NCI-H1048 (cell line): ENCODE data around the gene G6PC2.
"Not testable (repeated sequence)": the region's sequence is repeated elsewhere in the genome, so short reads cannot be mapped to it uniquely, and the experiment has no call there.

Experiments used
- DNase-seq: peaks from one replicate; lab custom pipeline; 2025; lab: John Stamatoyannopoulos, UW

Gene G6PC2

DNA sequence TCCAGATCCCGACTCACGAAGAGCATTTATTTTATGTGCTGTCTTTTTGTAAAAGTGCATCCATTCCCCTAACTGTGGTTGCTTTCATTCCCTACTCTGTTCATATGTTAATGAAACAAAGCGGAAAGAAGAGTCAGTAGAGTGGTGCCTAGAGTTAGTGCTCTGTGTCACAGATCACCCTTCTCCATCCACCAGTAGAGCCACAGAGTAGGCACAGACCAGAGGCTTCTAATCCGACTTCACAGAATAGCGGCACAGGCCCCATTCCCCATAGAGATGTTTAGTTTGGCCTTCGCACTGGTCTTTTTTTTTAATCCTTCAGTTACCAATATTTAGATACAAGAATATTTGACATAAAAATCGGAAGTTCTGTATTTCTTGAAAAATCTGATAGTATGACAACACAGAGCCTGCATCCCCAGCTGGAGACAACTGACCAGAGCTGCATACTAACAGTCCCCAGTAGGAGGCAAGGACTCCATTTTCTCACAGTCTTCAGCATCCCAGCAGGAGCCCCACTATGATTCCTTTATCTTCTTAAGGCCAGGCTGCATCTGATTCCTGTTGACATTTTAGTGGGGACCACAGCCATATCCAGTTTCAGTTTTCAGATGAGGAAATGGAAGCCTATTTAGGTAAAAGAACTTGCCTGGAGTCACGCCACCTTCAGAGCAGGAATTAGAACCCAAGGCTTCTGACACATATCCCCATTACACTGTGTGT lies 7.0 kb downstream of the G6PC2 start:
- no peak for DNase-seq

DNA sequence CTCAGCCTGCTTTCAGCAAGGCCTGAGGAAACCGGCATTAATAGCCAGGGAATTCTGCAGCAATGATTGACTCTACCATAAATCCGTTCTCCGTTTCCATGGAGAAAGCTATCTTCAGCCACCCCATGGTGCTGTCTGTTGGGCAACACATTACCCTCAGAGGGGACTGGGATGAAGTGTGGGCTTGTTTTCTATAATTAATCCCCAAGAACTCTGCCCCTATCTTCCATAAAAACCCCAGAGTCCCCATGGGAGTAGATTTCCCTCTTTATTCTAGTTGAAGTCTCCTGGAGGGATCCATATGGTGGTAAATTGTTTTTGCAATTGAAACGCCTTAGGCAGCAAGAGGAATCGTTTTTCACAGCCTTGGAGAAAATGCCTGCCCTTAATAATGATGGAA lies 9.2 kb downstream of the G6PC2 start:
- no peak for DNase-seq

DNA sequence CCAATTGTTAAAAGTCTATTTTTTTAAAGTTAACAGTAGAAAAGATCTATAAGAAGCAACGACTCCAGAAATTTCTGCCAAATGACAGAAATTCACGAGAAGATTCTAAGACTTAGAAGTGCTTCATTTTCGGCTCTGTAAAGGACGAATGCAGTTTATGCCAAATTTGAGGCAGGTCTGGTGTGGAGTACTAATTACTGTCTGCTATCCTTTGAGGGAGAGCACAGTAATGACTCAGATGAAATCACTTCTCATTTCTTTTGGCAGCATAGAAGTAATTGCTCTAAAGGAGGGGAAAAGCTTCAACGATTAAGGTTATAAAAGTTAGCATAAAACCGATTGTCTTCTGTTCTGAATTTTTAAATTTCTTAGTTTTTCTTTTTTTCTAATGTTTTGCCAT lies 11.4 kb downstream of the G6PC2 start:
- no peak for DNase-seq

DNA sequence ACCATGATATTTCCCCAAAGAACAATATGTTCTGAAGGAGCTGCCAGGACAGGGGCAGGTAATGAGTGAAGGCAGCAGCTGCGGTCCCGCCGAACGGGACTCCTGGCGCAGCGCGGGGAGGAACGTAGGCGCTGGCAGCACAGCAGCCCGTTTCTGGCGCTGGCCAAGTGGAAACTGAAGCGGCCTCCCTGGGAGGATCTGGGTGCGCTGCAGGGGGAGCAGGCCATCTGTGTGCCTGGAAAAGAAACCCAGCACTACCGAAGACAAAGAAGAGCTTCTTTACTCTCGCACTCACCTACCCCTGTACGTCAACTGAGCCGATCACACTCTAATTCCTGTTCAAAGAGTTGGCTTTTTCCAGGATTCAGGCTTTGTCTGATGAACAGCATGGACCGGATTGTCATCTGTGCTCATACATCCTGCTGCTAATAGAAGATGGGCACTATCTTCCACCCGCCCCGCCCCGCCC lies 11.8 kb downstream of the G6PC2 start:
- DNase-seq = no peak

DNA sequence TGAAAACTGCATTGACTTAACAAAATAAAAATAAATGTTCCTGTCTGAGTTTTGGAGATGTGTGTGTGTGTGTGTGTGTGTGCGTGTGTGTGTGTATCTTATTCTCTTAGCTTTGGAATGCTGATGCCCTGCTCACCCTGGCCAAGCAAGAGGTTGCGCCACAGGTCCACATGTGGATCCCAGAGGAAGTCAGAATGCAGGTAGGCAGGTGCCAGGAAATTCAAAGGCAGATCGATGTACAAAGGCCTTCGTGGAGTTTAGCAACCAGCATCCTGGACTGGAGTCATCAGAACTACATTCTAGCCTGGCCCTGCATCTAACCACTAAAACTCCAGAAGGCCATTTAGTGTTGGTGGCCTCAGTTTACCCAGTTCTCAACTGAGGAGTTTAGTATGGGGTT lies 12.4 kb downstream of the G6PC2 start:
- DNase-seq = no peak

DNA sequence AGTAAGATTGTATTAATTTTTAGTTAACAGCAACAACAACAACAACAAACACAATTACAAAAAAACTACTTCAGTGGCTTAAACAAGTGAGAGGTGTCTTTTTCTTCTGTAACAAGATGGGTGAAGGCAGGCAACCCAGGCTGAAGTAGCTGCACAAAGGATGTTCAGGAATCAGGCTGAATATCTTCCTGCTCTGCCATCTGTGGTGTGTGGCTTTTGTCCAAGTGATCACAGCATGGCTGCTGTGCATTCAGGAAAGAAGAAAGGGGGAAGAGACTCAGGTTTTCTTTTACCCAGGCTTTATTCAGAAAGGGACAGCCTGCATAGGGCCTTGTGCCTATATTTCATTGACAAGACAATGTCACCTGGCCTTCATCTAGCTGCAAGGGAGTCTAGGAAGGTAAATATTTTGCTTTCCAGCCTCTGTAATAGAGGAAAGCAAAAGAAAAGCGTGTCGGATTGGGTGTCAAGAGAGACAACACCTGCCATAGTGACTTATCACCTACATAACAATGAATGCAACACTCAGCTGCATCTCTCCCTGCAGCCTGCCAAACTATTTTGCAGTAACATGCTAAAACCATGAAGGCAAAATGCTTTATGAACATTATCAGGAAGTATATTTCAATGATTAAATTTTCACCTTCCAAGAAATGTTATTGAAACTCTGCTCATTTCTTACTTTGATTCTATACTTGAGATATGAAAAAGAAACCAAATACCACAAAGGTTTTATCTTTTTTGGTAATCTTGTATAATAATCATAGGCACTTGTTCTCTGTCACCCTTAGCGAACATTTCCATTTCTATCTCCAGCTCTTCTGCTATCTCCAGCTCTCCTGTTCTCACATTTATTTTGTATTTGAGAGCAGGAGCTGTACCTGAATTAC lies 14.6 kb downstream of the G6PC2 start:
- DNase-seq = no peak

DNA sequence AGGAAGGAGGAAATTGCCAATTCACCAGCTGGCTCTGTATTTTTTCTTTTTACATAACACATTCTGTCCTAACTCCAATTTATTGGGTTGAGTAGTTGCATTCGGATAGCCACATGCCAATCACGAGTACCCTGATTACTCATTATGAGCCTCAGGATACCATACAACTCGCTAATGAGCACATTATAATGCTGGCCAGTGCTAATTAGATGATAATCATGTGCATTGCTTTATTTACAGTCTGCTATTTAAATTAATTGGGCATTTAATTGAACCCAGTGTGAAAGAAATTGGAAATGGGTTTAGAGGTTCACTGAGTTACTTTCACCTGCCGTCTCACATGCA lies 15.2 kb downstream of the G6PC2 start:
- no peak for DNase-seq

DNA sequence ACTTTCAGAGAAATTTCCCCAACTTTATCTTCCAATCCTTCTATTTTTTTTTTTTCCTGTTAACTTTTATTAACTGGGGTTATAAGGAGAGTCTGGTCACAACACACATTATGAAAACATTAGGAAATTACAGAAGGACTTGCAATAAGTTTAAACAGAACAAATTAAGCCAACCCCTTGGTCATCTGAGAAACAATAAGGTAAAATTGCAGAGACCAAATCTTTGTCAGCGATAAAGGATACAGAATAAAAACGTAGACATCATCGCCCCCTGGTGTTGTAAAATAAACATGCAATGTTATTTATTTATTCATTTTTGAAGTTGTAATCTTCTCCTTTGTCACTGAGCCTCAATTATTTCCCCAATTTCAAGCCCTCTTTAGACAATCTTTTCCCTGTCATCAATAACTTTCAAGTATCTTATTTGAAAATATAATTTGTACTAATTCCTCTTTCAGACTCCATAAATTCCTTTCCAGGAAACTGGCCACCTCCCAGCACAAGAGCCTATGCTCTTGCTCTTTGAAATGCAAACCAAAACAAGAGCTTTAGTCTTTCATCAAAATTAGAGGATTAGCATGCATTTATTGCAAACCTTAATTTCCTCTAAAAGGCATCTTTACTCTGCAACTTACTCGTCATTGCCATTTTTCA lies 19.5 kb downstream of the G6PC2 start:
- no peak for DNase-seq

DNA sequence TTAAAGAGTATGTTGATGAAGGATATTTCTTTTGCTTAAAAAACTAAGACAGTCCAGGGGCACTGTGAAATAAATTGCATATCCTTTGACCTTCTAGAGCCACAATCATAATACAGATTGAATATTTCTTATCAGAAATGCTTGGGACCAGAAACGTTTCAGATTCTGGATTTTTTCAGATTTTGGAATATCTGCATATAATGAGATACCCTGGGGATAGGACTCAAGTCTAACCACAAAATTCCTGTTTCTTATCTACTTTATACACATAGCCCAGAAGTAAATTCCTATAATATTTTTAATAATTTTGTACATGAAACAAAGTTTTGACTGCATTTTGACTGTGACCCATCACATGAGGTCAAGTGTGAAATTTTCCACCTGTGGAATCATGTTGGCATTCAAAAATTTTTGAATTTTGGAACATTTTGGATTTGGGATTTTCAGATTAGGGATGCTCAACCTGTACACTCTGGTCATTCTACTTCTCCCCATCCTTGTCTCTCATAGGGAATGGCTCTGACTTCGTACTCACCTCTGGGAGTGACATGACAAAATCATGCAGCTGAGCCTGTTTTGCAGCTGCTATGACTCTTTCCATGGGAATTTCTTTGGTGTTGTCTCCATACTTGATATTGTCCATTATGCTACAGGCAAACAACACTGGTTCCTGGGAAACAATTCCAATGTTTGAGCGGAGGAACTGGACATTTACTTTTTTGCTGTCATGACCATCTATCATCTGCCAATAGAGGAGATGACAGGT lies 25.7 kb downstream of the G6PC2 start:
- no peak for DNase-seq

DNA sequence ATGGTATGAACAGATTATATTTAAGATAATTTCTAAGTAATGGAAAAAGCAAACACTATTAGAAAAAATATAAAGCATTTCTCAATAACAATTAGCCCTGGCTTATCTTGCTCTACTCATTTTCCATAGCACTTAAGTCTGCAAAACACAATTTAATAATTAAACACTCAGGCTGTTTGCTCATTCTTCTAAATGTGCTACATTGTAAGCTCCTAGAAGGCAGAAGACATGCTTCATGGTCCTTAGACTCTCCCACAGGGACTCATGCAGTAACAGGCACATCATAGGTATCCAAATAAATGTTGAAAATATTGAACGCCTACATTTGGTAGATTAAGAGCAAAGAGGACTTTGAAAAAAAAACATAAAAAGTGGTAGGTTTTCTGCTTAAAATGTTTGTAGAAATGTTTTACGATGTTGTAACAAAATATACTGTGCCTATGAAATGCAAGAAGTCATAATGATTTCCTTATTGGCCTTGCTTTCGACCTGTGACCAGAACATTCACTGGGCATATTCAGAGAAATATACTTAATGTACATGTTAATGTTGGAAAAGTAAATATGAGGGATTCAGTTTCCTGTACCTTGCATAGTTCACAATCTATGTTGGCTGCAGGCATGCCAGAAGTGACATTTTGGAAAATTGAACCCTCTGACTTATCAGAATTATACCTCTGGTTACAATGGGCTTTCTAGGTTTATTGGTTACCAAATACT lies 27.2 kb downstream of the G6PC2 start:
- DNase-seq = no peak

DNA sequence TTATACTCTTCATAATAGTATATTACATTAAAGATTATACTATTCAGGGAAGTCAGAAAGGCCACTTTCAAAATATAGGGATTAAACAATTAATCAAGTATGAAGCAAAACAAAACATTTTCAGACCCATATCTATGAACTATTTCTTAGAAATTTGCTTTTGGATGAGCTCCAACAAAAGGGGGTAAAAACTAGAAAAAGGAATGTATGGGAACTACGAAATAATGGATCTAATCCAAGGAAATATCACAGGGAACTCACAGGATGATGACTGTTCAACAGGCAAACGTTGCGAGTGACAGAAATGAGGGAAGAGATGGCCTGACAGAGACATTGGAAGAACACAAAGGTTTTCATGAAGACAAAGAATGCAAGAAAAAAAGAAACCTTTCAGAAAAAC lies 27.9 kb downstream of the G6PC2 start:
- no peak for DNase-seq

DNA sequence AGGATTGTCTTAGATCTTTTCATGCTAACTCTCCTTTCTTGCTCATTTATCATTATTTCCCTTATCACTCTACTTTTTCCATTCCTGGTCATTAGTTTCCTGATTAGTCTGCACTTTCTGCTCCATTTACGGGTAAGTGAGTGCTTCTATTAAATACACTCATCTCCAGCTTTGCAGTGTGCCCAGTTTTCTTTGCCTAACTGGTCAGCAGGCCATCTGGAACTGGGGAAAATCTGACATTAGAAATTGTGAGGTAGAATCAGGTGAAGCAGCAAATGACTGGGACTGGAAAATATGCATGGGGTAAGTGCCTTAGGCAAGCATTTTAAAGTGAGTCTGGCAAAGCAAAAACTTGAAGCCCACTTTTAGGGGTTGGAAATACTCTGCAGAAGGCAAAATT lies 29.2 kb downstream of the G6PC2 start:
- DNase-seq = no peak

DNA sequence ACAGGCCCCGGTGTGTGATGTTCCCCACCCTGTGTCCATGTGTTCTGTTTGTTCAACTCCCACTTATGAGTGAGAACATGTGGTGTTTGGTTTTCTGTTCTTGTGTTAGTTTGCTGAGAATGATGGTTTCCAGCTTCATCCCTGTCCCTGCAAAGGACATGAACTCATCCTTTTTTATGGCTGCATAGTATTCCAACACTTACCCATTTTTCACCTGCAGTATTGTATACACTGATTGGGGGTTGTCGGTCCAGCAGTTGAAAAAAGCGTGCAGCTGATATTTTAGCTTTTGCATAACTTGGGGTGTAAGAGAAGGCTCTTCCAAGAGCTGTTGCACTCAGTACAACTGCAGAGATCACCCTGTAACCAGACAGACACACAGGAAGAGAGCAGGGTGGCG lies 31.1 kb downstream of the G6PC2 start:
- not testable (repeated sequence) for DNase-seq

DNA sequence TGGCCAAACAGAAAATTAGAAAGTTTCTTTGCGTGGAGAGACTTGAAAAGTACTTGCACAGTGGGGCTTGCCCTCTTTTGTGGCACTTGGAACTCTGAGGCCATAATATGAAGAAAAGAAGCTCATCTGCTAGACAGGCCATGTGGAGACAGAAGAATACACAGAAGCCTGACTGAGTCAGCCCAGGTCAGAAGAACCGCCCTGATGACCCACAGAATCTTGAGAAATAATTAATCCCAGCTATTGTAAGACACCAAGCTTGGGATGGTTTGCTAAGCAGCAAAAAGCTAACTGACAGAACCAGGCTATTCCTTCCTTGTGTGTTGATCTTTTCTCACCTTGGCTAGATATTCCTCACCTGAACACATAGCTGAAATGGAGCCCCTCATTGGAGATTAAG lies 33.7 kb downstream of the G6PC2 start:
- DNase-seq = no peak

DNA sequence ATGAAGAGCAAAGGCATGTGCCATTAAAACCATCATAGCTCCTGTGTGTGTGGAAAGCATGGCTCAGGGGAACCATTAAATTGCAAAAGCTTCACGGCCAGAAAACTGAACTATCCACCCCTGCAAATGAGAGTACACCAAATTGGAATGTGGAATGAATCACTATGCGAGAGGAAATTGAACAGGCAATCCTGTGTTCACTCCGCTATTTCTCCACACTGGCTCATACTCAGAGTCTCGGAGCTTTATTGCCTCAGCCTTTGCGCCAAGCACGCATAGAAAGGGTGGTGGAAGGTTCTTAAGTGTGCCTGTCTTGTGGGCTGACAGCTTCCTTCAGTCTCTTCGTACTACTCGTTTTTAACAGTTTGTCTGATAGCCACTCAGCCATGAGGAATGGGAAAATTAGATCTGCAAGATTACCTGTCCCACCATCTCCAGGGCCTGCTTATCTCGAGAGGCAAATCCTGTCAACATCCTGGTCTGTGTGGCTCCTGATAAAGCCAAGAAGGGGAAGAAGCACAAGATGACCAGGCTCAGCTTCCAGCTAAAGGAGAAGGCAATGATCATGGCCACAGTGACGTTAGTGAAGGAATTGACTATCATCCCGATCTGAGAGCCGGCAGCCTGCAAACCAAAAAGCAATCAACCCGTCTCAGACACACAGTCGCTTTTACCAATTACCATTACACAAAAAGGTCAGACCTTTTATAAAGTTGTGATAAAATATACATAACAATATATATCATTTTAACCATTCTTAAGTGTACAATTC lies 34.9 kb downstream of the G6PC2 start:
- no peak for DNase-seq

DNA sequence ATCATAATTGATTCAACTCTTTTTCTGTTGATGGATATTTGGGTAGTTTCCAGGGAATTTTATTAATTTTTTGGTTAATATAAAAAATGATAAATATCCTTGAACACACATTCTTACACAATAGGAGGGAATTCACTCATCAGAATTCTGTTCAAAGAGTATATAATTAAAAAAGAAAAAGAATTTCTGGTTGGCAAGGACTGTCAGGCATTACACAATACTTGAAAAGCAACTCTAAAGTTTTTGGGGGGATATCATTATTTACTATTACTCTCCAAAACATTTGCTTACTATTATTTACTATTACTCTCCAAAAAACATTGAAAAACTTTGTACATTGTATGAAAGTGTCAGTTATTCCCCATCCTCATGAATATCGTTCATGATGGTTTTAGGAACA lies 38.0 kb downstream of the G6PC2 start:
- no peak for DNase-seq

DNA sequence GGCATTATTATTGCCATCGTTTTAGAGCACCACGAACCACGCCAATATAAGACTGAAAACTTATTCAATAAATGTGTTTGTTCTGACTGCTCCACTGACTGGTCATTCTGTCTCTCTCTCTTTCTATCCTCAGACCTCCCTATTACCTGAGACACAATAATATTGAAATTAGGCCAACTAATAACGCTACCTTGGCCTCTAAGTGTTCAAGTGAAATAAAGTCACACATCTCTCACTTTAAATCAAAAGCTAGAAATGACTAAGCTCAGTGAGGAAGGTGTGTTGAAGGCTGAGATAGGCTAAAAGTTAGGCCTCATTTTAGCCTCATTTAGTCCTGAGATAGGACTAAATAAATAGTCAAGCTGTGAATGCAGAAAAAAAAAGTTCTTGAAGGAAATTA lies 38.8 kb downstream of the G6PC2 start:
- DNase-seq = no peak

DNA sequence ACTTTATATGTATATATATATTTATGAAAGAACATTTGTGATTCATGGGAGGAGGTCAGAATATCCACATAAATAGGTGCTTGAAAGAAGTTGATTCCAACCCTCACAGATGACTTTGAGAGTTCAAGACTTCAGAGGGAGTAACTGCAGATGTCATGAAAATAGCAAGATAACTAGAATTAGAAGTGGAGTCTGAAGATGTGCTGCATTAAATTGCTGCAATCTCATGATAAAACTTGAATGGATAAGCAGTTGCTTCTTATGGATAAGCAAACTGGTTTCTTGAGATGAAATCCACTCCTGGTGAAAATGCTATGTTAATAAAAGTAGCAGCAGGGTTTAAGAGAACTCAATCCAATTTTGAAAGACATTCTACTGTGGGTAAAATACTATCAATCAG lies 40.2 kb downstream of the G6PC2 start:
- DNase-seq = no peak

DNA sequence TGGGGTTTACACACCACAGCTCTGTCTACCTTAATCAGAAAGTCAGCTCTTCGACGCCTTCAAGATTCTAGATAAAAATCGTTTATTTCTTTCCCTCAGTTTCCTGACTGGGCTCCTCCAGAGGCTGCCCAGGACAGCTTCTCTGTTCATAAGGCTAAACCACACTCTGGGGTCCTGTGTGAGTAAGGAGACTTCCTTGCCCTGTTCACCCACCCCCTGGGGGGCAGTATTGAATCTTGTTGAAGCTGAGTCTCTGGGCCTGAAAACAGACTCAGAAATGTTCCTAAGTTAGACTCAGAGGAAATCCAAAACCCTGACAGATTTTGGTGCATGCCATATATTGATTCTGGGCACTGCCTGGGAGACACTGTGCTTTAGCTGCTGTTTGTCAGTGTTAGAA lies 43.0 kb downstream of the G6PC2 start:
- no peak for DNase-seq

DNA sequence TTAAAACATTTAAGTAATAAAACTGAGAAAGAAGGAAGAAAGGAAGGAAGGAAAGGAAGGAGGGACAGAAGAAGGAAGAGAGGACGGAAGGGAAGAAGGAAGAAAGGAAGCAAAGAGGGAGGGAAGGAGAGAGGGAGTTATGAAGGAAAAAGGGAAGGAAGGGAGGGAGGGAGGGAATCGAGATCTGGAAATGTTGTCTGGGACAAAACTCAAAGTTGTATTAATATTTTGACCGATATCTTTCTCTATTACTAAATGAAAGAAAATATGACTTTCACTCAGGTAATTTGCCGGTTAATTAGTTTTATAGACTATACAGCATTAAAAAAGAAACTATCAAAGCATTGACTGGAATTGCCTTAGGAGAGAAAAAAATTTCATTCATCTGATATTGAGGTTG lies 44.4 kb downstream of the G6PC2 start:
- DNase-seq = no peak
